Fibroblast of skin of left quadriceps (primary cell): ENCODE data around the gene NRBF2.

ENCODE experiments used
- DNase-seq, 2 experiments: peaks; one replicate each; pipeline ENCODE4 v3.0.0-alpha.2; 2013; ENCODE audit warnings: low read depth in 2 of 2

The NRBF2 gene

DNA sequence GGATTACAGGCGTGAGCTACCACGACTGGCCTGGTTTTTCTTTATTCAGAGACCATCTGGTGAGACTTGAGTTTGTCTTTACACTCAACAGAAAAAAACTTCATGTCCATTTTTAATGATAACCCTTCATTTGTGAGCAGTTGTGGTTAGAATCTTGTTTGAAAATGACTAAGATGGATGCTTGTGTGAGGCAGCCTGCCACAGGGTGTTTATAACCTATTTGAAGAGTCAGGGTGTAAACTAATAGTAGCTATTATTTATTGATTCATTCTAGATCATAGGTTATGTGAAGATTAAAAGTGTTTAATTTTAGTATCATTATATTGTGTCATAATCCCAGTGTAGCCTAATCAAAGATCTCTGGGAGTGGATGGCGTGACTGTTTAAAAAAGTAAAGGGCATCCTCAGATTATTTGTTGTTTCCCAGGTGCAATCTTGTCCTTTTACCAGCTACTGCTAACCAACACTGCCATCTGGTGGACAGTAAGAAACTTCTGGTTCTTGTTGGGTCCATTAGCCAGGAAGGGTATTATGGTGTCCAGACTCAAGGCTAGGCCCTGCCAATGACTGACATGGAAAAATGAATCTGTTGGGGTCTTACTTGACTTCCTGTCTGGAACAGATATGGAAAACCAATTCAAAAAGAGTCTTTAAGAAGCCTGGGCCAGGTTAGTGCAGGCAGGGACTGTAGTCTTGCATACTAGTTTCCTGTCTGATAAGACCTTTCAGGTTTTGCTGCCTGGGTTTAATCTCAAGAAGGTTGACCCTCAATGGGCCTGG is 24.9 kb downstream of the NRBF2 start:
- peak; percentile 74 to 77 for DNase-seq

- DNase-seq, result no peak
These were observed 28.5 kb downstream of the NRBF2 start for GRCh38 chr10:63161592-63161991.

- DNase-seq, result no peak
These were observed 31.1 kb downstream of the NRBF2 start for GRCh38 chr10:63164166-63164623.

- DNase-seq, result no peak
These were observed 32.1 kb downstream of the NRBF2 start for GRCh38 chr10:63165249-63165648.

DNA sequence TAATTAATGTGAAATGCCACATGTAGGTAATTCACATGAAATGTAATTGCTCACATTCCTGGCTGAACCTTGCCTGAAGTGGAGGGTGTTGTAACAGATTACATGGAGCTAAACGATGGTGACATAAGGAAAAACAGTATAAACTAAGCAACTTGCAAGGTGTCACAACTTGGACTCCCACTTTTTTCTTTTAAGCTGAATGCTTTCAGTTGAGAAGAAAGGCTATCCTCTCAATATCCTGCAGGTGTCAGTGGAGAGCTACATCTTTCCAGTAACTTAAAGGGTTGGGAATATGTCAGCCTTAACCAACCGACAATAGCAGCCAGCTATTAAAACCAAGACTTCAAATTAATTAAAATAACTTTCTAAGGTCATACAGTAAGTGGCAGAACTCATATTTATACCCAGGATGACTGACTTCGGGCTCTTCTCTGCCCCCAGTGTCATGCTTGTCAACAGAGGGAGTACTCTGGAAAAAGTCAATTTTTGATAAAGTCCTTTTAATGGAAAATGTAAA is 33.7 kb downstream of the NRBF2 start:
- peak; percentile 52 to 57 for DNase-seq

DNA sequence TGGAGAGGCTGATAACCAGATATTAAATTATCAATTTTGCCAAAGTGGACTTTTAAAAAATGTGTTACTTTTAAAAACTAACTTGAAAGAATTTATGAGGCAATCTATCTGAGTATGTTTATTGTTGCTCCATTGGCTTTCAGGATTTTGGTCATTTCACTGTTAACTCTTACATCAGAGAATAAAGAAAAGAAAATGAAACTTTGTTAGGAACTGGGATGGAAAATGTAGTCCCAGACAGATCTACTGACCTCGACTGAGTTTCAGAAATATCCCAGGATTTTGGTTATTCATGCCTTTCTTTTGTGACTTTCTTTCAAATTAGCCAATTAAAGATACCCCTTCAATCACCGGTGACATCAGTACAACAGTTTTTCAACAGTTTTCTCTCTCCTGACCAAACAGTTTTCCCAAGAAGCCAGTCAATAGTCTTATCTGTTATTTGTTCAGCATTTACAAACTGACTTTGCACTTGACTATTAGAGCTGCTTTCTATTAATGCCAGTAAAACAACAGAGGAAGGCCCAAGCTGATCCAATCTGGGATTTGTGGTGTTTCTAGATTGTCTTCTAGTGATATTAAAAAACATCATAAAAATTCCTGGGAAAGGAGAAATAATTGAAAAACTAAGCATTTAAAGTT is 35.8 kb downstream of the NRBF2 start:
- DNase-seq, result no peak

- no peak for DNase-seq
These were observed 36.5 kb downstream of the NRBF2 start for GRCh38 chr10:63169624-63170023.

DNA sequence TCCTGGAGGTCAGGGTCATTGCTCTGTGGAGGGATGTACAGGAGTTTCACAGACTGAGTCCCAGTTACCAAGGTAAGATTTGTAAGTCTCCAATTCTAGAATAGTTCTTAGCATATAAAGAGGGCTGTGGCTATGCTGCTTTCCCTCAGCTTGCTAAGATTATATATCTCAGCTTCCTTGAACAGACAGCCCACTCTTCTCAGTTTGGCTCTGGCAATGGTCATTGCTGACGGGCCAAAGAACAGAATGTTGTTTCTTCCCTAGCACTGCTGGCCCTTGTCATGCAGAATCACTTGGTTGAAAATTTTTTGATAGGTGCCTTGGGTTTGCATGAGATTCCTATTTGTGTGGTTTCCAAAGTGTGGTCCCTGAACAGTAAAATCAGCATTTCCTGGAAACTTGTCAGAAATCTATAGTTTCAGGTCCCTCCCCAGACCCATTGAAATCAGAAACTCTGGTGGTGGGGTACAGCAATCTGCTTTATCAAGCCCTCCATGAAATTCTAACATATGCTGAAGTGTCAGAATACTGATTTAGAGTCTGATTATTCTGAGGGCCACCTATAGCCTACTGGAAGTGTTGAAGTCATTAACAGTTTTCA is 38.2 kb downstream of the NRBF2 start:
- no peak for DNase-seq

- no peak for DNase-seq
These were observed 38.8 kb downstream of the NRBF2 start for GRCh38 chr10:63171926-63172325.

- no peak for DNase-seq
These were observed 40.5 kb downstream of the NRBF2 start for GRCh38 chr10:63173468-63174232.

DNA sequence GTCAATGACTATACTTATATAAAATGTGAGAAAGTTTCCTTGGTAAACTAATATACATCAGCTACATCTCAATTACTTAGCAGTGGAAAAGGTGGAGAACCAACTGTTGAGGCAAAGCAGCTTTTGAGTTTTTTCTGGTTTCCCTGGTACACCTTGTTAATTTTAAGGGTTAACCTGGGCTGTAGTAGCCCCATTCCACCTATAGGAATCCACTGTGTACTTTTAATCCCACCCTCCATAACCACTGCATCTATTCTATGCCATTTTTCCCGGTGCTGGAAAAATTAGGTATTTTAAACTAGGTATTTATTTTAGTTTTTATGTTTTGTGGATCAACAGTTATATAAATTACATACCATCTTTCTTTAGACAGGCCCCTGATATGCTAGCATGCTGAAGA is 42.4 kb downstream of the NRBF2 start:
- DNase-seq, result no peak

DNA sequence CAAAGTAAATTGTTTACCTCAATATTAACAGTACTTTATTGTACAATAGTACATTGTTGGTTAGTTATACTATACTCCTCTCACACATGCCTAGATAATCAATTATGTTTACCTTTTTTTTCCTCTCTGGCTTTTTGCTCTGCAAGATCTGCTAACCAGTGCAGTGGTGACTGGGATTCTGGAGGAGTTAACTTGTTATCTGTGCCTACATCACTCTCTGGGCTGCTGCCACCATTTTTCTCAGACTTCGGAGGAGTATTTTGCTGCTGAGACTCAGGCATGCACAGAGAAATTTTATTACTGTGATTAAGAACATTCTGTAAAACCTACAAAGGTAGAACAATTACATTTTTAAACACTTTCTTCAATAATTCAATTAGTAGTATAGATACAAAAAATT is 59.7 kb downstream of the NRBF2 start:
- DNase-seq, result no peak

GRCh38 chr10:63197344-63198092 is 64.4 kb downstream of the NRBF2 start:
- peak; percentile 76 to 78 for DNase-seq

DNA sequence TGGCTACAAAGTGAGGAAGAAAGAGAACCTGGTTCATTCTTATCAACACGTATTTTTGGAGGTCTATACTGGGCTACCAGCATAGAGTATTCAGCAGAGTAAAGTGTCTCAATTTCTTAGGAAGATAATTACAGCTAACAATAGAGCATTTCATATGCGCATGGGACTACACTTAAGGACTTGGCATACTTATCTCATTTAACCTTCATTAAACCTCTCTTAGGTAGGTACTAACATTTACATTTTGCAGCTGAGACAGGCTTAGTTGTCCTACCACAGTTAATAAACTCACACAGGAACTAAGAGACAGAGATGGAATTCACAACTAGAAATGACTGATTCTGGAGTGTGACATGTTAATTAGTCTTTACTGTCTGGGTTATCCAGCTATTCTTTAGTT is 66.6 kb downstream of the NRBF2 start:
- no peak for DNase-seq

GRCh38 chr10:63200431-63200830 is 67.3 kb downstream of the NRBF2 start:
- DNase-seq, result no peak

DNA sequence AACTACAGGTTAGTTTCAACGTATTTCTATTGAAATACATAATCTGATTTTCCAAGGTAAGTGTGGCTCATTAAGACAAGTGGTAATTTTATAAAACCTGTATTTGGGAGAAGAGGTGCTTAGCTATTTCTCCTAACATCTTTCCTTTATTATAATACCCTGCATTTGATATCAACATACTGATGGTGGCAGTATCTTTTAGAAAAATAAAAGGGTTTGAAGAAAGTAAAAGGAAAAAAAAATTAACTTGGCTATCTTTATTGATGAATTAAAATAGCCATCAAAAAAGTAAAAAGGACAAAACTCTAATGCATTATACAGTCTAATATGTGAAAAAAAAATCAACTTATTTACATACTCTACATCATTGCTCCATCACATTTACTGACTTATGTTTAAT is 68.0 kb downstream of the NRBF2 start:
- DNase-seq, result no peak
